Fibroblast of skin of abdomen (primary cell): ENCODE data around the gene DENND1A.
"Not testable (repeated sequence)": the region's sequence is repeated elsewhere in the genome, so short reads cannot be mapped to it uniquely, and the experiment has no call there.

Experiments
- DNase-seq: peaks from one replicate; pipeline ENCODE4 v3.0.0-alpha.2; 2013

DENND1A gene

DNA sequence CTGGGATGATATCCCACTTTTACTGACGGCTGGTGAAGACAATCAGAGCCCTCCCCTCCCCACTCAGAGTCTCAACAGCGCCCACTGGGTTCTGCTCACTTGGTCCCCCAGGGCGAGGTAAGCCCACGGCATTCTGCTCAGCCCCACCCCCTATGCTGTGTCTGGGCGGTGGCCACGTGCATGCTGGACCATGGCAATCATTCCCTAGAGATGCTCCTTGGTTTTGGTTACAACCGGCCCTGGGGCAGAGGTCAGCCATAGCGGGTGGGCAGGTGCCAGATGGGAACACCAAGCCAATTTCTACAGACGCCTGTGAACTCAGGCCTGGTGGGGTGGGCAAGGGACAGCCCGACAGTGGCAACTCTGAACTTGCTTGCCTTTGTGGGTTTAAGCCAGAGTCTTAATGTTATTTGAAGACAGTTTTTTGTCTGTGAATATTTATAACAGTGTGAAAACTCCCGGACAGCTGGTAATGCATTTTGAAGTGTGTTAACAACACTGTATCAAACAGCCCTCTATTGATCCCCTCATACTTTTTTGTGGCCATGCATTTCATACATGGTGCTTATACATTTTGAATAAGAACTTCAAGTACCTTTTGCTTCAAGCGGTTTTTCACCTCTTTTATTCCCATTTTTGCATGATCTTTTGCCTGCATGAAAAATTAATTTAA, 479.7 kb downstream of the DENND1A start:
- DNase-seq, result no peak

GRCh38 chr9:123447934-123448646, 481.8 kb downstream of the DENND1A start:
- no peak for DNase-seq

GRCh38 chr9:123445981-123446610, 483.8 kb downstream of the DENND1A start:
- DNase-seq, result no peak

GRCh38 chr9:123445116-123445515, 484.8 kb downstream of the DENND1A start:
- DNase-seq, result no peak

- no peak for DNase-seq
Measured at GRCh38 chr9:123441769-123442168, 488.2 kb downstream of the DENND1A start.

DNA sequence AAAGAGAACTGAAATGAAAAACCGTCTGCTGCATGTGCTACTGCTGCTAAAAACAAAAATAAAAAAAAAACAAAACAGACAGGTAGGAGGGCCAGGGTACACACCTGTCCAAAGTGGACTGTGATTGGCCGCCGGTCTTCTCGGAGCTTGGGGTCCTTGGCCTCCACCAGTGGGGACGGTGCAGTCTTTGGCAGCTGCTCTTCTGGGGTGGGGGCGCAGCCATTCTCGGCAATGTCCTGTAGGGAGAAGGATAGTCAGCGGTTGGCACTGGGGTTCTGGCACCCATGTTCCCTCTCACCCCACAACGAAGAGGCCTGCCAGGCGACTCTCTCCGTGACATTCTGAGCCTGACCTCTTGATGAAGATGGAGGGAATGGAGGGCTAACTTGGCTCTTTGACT, 489.7 kb downstream of the DENND1A start:
- DNase-seq, result no peak

GRCh38 chr9:123438821-123439220, 491.1 kb downstream of the DENND1A start:
- peak; percentile 25 for DNase-seq

DNA sequence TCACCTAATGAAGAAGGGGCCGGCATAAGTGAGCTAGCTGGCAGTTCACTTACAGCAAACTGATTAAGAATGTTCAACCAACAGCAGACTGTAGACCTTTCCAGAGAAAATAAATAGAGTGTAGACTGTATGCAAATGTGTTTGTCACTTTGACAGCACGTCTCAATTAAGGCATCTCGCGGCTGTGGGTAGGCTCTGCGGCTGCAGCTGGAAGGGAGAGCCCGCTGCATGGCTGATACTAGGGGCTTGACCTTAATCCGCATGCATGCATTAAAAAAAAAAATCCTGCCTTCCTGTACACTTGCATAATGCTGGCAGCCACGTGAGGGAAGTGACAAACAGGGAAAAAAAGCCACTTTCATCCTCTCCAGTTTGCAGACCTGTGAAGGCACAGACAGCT, 491.6 kb downstream of the DENND1A start:
- peak; percentile 25 for DNase-seq

DNA sequence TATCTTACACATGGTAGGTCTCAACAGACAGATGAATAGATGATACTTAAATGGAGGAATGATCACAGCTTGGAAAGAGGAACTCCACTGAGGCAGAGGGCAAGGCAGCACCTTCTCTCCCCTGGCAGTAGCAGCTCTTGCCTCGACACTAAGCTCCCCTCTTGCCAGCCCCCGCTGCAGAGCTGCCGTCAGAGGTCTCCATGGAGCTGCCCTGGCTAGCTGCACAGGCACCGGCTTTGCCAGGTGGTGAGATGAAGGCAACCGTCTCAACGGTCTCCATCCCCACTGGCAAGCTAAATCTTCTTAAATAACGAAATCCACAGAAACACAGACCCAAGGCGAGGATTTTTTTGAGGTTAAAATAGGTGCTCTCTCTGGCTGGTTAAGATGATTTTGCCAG, 492.7 kb downstream of the DENND1A start:
- no peak for DNase-seq

GRCh38 chr9:123435471-123435870, 494.5 kb downstream of the DENND1A start:
- DNase-seq, result no peak

GRCh38 chr9:123434619-123435240, 495.2 kb downstream of the DENND1A start:
- DNase-seq, result no peak

GRCh38 chr9:123432331-123433236, 497.3 kb downstream of the DENND1A start:
- no peak for DNase-seq

- DNase-seq, result no peak
Measured at GRCh38 chr9:123431581-123431980, 498.3 kb downstream of the DENND1A start.

DNA sequence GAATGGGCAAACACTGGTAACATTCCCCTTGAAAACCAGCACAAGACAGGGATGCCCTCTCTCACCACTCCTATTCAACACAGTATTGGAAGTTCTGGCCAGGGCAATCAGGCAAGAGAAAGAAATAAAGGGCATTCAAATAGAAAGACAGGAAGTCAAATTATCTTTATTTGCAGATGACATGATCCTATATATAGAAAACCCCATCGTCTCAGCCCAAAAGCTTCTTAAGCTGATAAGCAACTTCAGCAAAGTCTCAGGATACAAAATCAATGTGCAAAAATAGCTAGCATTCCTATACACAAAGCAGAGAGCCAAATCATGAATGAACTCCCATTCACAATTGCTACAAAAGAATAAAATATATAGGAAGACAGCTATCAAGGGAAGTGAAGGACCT, 501.5 kb downstream of the DENND1A start:
- DNase-seq, result not testable (repeated sequence)

- DNase-seq, result no peak
Measured at GRCh38 chr9:123426406-123426805, 503.5 kb downstream of the DENND1A start.

DNA sequence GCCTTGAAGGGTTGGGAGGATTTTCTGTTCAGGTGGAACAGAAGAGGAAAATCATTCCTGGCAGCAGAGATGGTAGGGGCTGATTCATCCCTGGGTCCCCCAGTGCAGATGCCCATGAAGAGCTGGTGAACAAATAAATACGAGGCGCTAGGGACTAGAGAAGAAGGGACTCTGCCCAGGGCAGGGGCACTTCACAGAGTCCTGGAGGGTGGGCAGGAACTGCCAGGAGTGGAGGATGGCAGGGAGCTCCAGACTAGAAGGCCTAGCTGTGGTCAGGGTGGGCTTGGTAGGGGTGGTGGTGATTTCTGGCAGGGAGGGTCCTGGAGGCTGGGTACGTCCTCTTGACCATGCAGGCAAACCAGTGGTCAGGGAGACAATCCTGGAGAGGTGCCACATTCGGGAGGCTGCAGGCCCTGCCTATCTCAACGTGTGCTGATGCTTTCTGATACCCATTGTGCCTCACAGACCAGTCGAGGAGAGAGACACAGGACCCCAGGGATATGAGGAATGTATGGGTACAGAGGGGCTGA, 504.0 kb downstream of the DENND1A start:
- no peak for DNase-seq

DNA sequence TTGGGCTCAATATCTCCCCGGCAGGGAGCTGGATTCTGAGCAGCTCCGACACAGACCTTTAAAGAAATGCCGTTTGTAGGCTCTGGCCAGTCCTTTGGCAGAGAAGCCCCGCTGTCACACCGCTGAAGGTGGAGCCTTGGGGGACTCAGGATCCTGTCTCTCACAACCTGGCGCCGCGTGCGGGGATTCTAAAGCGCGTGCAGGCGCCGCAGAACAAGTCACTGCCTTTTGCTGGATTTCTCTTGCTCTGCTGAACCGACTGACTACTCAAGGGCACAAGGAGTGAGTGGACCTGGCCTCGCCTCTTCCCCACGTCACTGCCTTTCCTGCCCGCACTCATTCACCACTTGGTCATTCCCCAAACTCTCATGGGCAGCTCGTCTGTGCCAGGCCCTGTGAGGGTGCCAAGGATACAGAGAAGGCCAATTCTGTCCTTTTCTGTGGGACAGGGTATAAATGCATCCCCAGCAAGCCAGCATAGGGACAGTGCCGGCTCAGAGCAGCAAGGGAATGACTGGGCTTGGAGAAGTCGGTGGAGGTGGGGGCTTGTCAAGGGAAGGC, 504.6 kb downstream of the DENND1A start:
- DNase-seq, result no peak

- no peak for DNase-seq
Measured at GRCh38 chr9:123424552-123425225, 505.2 kb downstream of the DENND1A start.

GRCh38 chr9:123424131-123424530, 505.8 kb downstream of the DENND1A start:
- no peak for DNase-seq

- no peak for DNase-seq
Measured at GRCh38 chr9:123423311-123423640, 506.6 kb downstream of the DENND1A start.

GRCh38 chr9:123422635-123423310, 507.2 kb downstream of the DENND1A start:
- no peak for DNase-seq
